Colonic mucosa (tissue), 4 donors: ENCODE results near the gene MEGF6. TPM values are rescaled to one million over a fixed set of nuclear protein-coding genes. Genes with fewer than 3 reads are reported as not detected.

Source experiments
- DNase-seq: peaks from one replicate; pipeline ENCODE4 v3.0.0-alpha.2; 2020
- H3K27ac ChIP-seq: fragments of 200-600 bp; one replicate; pipeline ENCODE4 v1.8.0; 2021
- H3K27me3 ChIP-seq: fragments of 200-600 bp; one replicate; pipeline ENCODE4 v1.8.0; 2021
- H3K36me3 ChIP-seq: fragments of 200-600 bp; one replicate; pipeline ENCODE4 v1.8.0; 2021
- H3K4me1 ChIP-seq: fragments of 200-600 bp; one replicate; pipeline ENCODE4 v1.8.0; 2021; ENCODE audit warnings: mild to moderate bottlenecking
- H3K4me3 ChIP-seq: fragments of 200-600 bp; one replicate; pipeline ENCODE4 v1.8.0; 2021
- H3K9ac ChIP-seq, 2 donors: one replicate each; pipeline ENCODE4 v1.7.0; 2013; ENCODE audit warnings: control low read depth in 2 of 2, low read depth in 2 of 2, low read length in 2 of 2
- H3K9me3 ChIP-seq: fragments of 200-600 bp; one replicate; pipeline ENCODE4 v1.8.0; 2021
- intact Hi-C: fragments of 100-400 bp; cut with DNase I; formaldehyde crosslinking; loops from one replicate; pipeline ENCODE4 v1.14.1; 2022
- total RNA-seq, 2 donors: library from RNA; stranded (reverse); fragmentation: NEBNext Ultra II Directional in 1 of 2; extraction: Animal tissue kit (Norgen Biotek cat#: 25700) in 1 of 2; gene quantifications; one replicate each; pipeline ENCODE4 v1.2.1, GENCODE V29; 2021
- TF ChIP-seq, protein P1 (sequence below): fragments of 200-600 bp; IDR thresholded peaks from one replicate; pipeline ENCODE4 v1.8.0; 2022; ENCODE audit warnings: antibody characterized with exemption, mild to moderate bottlenecking
- donor health status: healthy.
- donor health status: DM: no; HTN: no; CAD: no.
- donor health status: DM: no; HTN: no; CAD: no.

Gene MEGF6
- total RNA-seq, 2 donors from 2014 or later, result 5.2 to 6.4 TPM

DNA sequence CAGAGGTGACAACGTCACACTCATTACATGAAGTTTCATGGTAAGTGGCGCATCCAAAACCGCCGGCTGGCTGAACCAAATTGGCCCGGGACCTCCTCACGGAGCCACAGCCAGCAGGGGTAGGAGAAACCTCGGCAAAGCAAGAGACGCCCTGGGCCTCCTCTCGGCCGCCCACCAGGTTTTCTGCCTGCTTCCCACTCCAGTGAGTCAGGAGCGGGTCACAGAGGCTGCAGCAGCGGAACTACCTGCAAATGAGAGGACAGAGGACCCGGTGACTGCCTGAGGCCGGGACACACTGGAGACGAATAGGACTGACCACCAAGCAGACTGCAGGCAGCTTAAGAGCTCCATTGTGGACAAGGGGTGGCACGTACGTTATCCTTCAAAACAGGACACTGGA is 55.0 kb downstream of the MEGF6 start:
- Histone ChIP-seq H3K36me3 (no peaks in the 10 kb centered on the region), H3K27ac (no peak overlapping the region), H3K4me3 (no peak overlapping the region), H3K9ac (no peak overlapping the region), H3K4me1 (no peaks in the 10 kb centered on the region), H3K9me3 (no peaks in the 10 kb centered on the region), H3K27me3 (no peaks in the 10 kb centered on the region)
- TF ChIP-seq, protein P1, sequence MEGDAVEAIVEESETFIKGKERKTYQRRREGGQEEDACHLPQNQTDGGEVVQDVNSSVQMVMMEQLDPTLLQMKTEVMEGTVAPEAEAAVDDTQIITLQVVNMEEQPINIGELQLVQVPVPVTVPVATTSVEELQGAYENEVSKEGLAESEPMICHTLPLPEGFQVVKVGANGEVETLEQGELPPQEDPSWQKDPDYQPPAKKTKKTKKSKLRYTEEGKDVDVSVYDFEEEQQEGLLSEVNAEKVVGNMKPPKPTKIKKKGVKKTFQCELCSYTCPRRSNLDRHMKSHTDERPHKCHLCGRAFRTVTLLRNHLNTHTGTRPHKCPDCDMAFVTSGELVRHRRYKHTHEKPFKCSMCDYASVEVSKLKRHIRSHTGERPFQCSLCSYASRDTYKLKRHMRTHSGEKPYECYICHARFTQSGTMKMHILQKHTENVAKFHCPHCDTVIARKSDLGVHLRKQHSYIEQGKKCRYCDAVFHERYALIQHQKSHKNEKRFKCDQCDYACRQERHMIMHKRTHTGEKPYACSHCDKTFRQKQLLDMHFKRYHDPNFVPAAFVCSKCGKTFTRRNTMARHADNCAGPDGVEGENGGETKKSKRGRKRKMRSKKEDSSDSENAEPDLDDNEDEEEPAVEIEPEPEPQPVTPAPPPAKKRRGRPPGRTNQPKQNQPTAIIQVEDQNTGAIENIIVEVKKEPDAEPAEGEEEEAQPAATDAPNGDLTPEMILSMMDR, result no peak
- intact Hi-C loops, result no loop called here
- DNase-seq, result no peak

DNA sequence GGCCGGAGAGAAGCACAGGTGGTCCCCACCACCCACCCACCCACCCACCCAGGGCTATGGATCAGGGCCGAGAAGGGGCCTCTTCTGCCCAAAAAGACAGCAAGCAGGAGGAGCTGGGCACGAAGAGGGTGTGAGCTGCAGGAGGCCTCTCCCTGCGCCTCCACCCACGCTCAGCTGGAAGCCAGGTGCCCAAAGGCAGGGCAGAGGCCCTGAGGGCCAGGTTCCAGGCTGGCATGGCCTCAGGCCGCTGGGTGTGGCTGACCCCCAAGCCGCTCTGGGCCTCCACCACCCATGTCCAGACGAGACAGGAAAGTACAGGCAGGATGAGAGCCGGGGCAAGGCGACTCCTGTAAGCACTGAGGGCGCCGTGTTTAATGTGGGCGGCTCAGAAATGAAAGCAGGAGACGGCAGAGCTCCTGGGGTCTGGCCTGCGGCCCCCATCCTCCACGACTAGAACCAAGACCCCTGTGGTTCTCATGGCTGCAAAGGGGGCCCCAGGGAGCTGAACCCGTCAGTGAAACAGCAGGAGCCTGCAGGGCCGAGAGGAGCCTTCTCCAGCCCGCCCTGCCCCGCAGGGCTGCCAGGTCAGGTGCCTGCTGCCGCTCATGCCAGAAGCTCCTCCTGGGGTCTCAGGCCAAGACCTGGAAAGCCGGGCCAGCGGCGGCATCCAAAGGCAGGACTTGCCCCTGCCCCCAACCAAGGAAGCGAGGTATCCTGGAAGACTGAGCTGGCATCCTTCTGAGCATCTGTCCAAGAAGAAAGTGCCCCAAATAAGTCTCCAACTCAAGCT is 56.0 kb downstream of the MEGF6 start:
- Histone ChIP-seq H3K4me1 (no peaks in the 10 kb centered on the region), H3K36me3 (no peaks in the 10 kb centered on the region), H3K27ac (no peak overlapping the region), H3K4me3 (no peak overlapping the region), H3K9me3 (no peaks in the 10 kb centered on the region), H3K9ac (no peak overlapping the region), H3K27me3 (no peaks in the 10 kb centered on the region)
- TF ChIP-seq, protein P1, result no peak
- intact Hi-C loops, result no loop called here
- no peak for DNase-seq

DNA sequence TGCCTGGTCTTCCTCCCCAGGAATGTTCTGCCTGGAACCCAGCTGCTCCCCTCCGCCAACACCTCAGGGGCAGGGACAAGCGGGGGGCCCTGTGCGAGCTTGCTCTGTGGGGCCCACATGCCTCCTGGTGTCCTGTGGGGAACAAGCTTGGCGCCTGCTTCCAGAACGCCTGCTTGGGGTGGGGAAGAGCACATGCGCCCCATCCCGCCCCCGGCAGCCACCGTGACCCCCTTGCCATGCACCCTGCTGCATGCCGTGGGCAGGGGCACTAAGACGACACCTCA is 57.4 kb downstream of the MEGF6 start:
- Histone ChIP-seq H3K27ac (no peak overlapping the region), H3K36me3 (no peaks in the 10 kb centered on the region), H3K27me3 (no peaks in the 10 kb centered on the region), H3K4me1 (no peaks in the 10 kb centered on the region), H3K9me3 (no peaks in the 10 kb centered on the region), H3K9ac (no peak overlapping the region), H3K4me3 (no peak overlapping the region)
- TF ChIP-seq, protein P1, result no peak
- DNase-seq, result no peak
- intact Hi-C loops, result no loop called here

DNA sequence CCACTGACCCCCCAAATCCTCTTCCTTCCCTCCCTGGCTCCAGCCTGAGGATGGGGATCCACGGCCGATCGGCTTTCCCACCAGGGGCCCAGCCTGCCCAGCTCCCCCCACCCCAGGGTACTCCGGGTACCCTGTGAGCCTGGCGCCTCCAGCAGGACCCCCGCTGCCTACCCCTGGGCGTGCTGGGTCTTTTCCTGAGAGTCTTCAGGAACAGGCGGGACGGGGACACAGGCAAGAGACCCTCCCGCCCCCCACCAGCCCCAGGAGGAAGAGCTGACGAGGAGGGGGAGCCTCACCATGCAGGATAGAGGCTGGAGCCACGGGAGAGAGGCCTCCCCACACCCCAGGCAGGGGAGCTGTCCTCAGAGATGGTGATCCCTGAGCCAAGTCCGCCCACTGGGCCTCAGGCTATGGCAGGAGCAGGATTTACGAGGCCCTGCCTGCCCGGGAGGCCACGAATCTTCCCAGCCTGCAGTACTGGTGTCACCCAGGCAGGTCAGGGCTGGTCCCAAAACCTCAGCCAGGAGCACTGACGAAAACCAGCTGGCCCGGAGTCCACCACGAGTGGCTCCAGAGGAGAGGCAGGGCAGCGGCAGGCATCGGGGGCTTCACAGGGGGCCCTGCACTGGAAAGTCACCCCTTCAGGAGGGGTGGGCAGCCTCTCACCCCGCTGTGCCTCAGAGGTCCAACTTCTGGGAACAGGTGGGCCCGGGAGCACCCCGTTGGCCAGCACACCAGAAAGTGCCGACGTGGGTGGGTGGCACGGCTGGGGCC is 58.0 kb downstream of the MEGF6 start:
- TF ChIP-seq, protein P1, result no peak
- H3K4me1 ChIP-seq, result no peaks in the 10 kb centered on the region
- H3K27ac ChIP-seq, result no peak overlapping the region
- intact Hi-C loops, result no loop called here
- H3K27me3 ChIP-seq, result no peaks in the 10 kb centered on the region
- no peak overlapping the region for H3K9ac ChIP-seq
- no peak for DNase-seq
- H3K36me3 ChIP-seq, result no peaks in the 10 kb centered on the region
- no peak overlapping the region for H3K4me3 ChIP-seq
- no peaks in the 10 kb centered on the region for H3K9me3 ChIP-seq

DNA sequence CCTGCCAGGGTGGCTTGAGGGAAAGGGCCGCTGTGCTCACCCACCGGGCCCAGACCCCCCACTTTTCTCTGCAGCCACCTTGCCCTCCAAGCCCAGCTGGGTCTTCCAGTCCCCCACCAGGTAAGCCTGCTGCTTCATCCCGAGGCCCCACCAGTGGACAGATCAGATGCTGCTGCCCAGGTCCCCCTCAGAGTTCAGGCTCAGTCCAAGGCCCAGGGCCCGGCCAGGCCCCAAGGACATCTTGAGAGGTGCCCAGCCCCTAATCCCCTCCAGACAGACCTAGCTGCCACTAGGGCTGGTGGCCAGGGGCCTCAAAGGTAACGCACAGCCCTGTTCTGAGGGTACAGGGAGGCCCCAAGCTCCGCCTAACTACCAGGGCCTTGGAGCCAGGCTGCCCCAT is 58.6 kb downstream of the MEGF6 start:
- Histone ChIP-seq H3K27ac (no peak overlapping the region), H3K4me3 (no peak overlapping the region), H3K36me3 (no peaks in the 10 kb centered on the region), H3K9ac (no peak overlapping the region), H3K27me3 (no peaks in the 10 kb centered on the region), H3K4me1 (no peaks in the 10 kb centered on the region), H3K9me3 (no peaks in the 10 kb centered on the region)
- TF ChIP-seq, protein P1, result no peak
- intact Hi-C loops, result no loop called here
- DNase-seq, result no peak
